PC-3 (cell line): Measurements from ENCODE around the gene ATP6V1E1. TPM values are rescaled to one million over a fixed set of nuclear protein-coding genes. Genes with fewer than 3 reads are reported as not detected.

Source experiments
- ATAC-seq: fragments of 200-7000 bp; cut with Tn5 transposase; 2 replicates; pipeline ENCODE4 v1.9.1; 2020; ENCODE audit warnings: mild to moderate bottlenecking, moderate library complexity
- BruUV-seq: library from RNA; stranded (reverse); fragments of 400-500 nt; replicated peaks from 2 replicates; lab custom pipeline; 2021; lab: Mats Ljungman, UMichigan
- CTCF ChIA-PET: fragments of 300-600 bp; sonication (Branson Sonifier 250); formaldehyde crosslinking; loops from one replicate; lab custom pipeline; 2022; ENCODE audit warnings: antibody characterized with exemption; lab: Charles Lee
- POLR2A ChIA-PET: fragments of 300-600 bp; sonication (Branson Sonifier 250); formaldehyde crosslinking; loops from one replicate; lab custom pipeline; 2022; ENCODE audit warnings: antibody characterized with exemption; ENCODE audit not compliant: unreplicated experiment; lab: Charles Lee
- DNase-seq: peaks from one replicate; pipeline ENCODE4 v3.0.0-alpha.2; 2015
- H2AFZ ChIP-seq: fragments of 300-600 bp; sonication (generic); 2 replicates; pipeline ENCODE4 v1.6.0; 2016; ENCODE audit warnings: antibody characterized with exemption, low read length
- H3F3A ChIP-seq: fragments of 300-600 bp; sonication (generic); one replicate; pipeline ENCODE4 v1.6.0; 2017; ENCODE audit warnings: antibody characterized with exemption, low read length, control low read depth, mild to moderate bottlenecking; ENCODE audit not compliant: unreplicated experiment
- H3K27ac ChIP-seq: fragments of 300-600 bp; sonication (generic); 2 replicates; pipeline ENCODE4 v1.5.1; 2016; ENCODE audit warnings: mild to moderate bottlenecking, low read length
- H3K27me3 ChIP-seq: fragments of 300-600 bp; sonication (generic); 2 replicates; pipeline ENCODE4 v1.6.1; 2016; ENCODE audit warnings: low read length, mixed read lengths
- H3K36me3 ChIP-seq: fragments of 300-600 bp; sonication (generic); 2 replicates; pipeline ENCODE4 v1.6.1; 2016; ENCODE audit warnings: low read depth, mixed run types, low read length, mixed read lengths
- H3K4me1 ChIP-seq: fragments of 300-600 bp; sonication (generic); 2 replicates; pipeline ENCODE4 v1.5.1; 2016; ENCODE audit warnings: low read length; ENCODE audit not compliant: insufficient read depth
- H3K4me2 ChIP-seq: fragments of 300-600 bp; sonication (generic); 2 replicates; pipeline ENCODE4 v1.6.0; 2016; ENCODE audit warnings: low read length
- H3K4me3 ChIP-seq: fragments of 300-600 bp; sonication (generic); 2 replicates; pipeline ENCODE4 v1.5.1; 2016; ENCODE audit warnings: mild to moderate bottlenecking, low read length, mixed read lengths
- H3K79me2 ChIP-seq: fragments of 300-600 bp; sonication (generic); 2 replicates; pipeline ENCODE4 v1.6.1; 2017; ENCODE audit warnings: low read length, mixed read lengths
- H3K9ac ChIP-seq: fragments of 300-600 bp; sonication (generic); 2 replicates; pipeline ENCODE4 v1.6.0; 2016; ENCODE audit warnings: mild to moderate bottlenecking, low read length
- H3K9me2 ChIP-seq: fragments of 300-600 bp; sonication (generic); replicated peaks from 2 replicates; pipeline ENCODE4 v1.6.1; 2016; ENCODE audit warnings: mixed run types, low read length, mixed read lengths
- H3K9me3 ChIP-seq: fragments of 300-600 bp; sonication (generic); 2 replicates; pipeline ENCODE4 v1.6.1; 2016; ENCODE audit warnings: low read length, mixed read lengths
- H4K20me1 ChIP-seq: fragments of 300-600 bp; sonication (generic); 2 replicates; pipeline ENCODE4 v1.6.1; 2016; ENCODE audit warnings: low read length, mixed read lengths
- CTCF ChIP-seq: fragments of 300-600 bp; sonication (generic); conservative IDR thresholded peaks from 2 replicates; pipeline ENCODE4 v1.5.1; 2017; ENCODE audit warnings: antibody characterized with exemption, low read depth, mild to moderate bottlenecking, low read length
- EZH2 ChIP-seq: fragments of 300-600 bp; sonication (generic); IDR thresholded peaks from one replicate; pipeline ENCODE4 v1.6.1; 2017; ENCODE audit warnings: antibody characterized with exemption, mild to moderate bottlenecking, low read length; ENCODE audit not compliant: unreplicated experiment
- EZH2phosphoT487 ChIP-seq: fragments of 300-600 bp; sonication (generic); IDR thresholded peaks from 2 replicates; pipeline ENCODE4 v1.6.1; 2018; ENCODE audit warnings: mild to moderate bottlenecking, antibody characterized with exemption, low read length, borderline replicate concordance
- intact Hi-C: fragments of 100-400 bp; cut with micrococcal nuclease; formaldehyde crosslinking; loops from 2 replicates; pipeline ENCODE4 v1.9.0; 2023
- total RNA-seq: library from RNA; depleted of rRNA; stranded (reverse); fragments of >200 nt; gene quantifications from 2 replicates; pipeline ENCODE4 v1.2.3, GENCODE V29; 2014

The ATP6V1E1 gene
- total RNA-seq, 1 experiment from 2014 or later: 89.9 TPM

GRCh38 chr22:17629173-17629489 is 582 bp upstream of the ATP6V1E1 start:
- peaks cover 48% of the 10 kb centered on the region for H3K79me2 ChIP-seq
- CTCF ChIA-PET: no interaction called here
- H3K36me3 ChIP-seq: no peaks in the 10 kb centered on the region

GRCh38 chr22:17627961-17628405 is 566 bp downstream of the ATP6V1E1 start:
- Histone ChIP-seq H3K27me3 (no peaks in the 10 kb centered on the region), H3K27ac (peak overlapping the region; percentile 68), H3K4me1 (peaks cover 18% of the 10 kb centered on the region), H3K4me3 (peak overlapping the region; percentile 100), H2AFZ (peak overlapping the region; percentile 86), H3F3A (peaks cover 1% of the 10 kb centered on the region), H3K9me3 (no peaks in the 10 kb centered on the region), H4K20me1 (no peaks in the 10 kb centered on the region), H3K79me2 (peaks cover 59% of the 10 kb centered on the region), H3K9me2 (no peaks in the 10 kb centered on the region), H3K4me2 (peak overlapping the region; percentile 80), H3K36me3 (no peaks in the 10 kb centered on the region), H3K9ac (peak overlapping the region; percentile 99)
- no peak for DNase-seq
- POLR2A ChIA-PET: no interaction called here
- TF ChIP-seq EZH2phosphoT487: no peak
- no peak for TF ChIP-seq CTCF
- no peak for TF ChIP-seq EZH2
- intact Hi-C loops: no loop called here
- CTCF ChIA-PET: no interaction called here
- BruUV-seq: TSS peak; percentile 94
- no peak for ATAC-seq

More at GRCh38 chr22:17629173-17629489, 582 bp upstream of the ATP6V1E1 start:
- no peaks in the 10 kb centered on the region for H4K20me1 ChIP-seq
- no peaks in the 10 kb centered on the region for H3K27me3 ChIP-seq
- H3K4me1 ChIP-seq: peaks cover 28% of the 10 kb centered on the region
- POLR2A ChIA-PET: no interaction called here
- intact Hi-C loops: no loop called here
- ATAC-seq (no peak), DNase-seq (no peak)
- TSS peak; percentile 89 for BruUV-seq
- H3K9ac ChIP-seq: peak overlapping the region; percentile 99
- peak overlapping the region; percentile 100 for H3K4me3 ChIP-seq
- peak overlapping the region; percentile 86 for H2AFZ ChIP-seq
- H3K27ac ChIP-seq: peak overlapping the region; percentile 68
- H3K4me2 ChIP-seq: peak overlapping the region; percentile 80
- no peaks in the 10 kb centered on the region for H3K9me3 ChIP-seq
- H3K9me2 ChIP-seq: no peaks in the 10 kb centered on the region
- peaks cover 4% of the 10 kb centered on the region for H3F3A ChIP-seq
- no peak for TF ChIP-seq EZH2phosphoT487

- ATAC-seq (no peak), DNase-seq (no peak)
- Histone ChIP-seq H3K36me3 (peaks cover 18% of the 10 kb centered on the region), H3K9me3 (no peaks in the 10 kb centered on the region), H3K27me3 (no peaks in the 10 kb centered on the region), H3K79me2 (no peaks in the 10 kb centered on the region), H3K4me2 (no peak overlapping the region), H3K9me2 (no peaks in the 10 kb centered on the region), H3K9ac (no peak overlapping the region), H4K20me1 (no peaks in the 10 kb centered on the region), H3K4me1 (no peaks in the 10 kb centered on the region), H2AFZ (no peak overlapping the region), H3K4me3 (no peak overlapping the region), H3F3A (no peaks in the 10 kb centered on the region), H3K27ac (no peak overlapping the region)
- CTCF ChIA-PET: no interaction called here
- BruUV-seq: no TSS peak
- intact Hi-C loops: no loop called here
- POLR2A ChIA-PET: no interaction called here
- TF ChIP-seq EZH2phosphoT487: no peak
- TF ChIP-seq CTCF: no peak
- no peak for TF ChIP-seq EZH2
Measured at GRCh38 chr22:17613280-17613679, 15.3 kb downstream of the ATP6V1E1 start.
